ENCODE data around the gene TMEM203.
A peak's percentile ranks its signal among the peaks of the same experiment; 100 is the strongest.

TMEM203 gene

GRCh38 chr9:137179761-137180160 lies 25.7 kb downstream of the TMEM203 start:
- TF ChIP-seq CTCF (conservative IDR thresholded peaks at IDR 0.05) (no peak), ZFX (IDR thresholded peaks at IDR 0.05) (no peak)
- no peak overlapping the region for H3K27ac ChIP-seq

- no peak for TF ChIP-seq CTCF (conservative IDR thresholded peaks at IDR 0.05)
- TF ChIP-seq ZFX (IDR thresholded peaks at IDR 0.05) = no peak
- no peak overlapping the region; the same call in 1 of the 2 replicates for H3K27ac ChIP-seq
These were observed 26.4 kb downstream of the TMEM203 start for GRCh38 chr9:137178939-137179630.

GRCh38 chr9:137178201-137178938 lies 27.1 kb downstream of the TMEM203 start:
- peak overlapping the region; percentile 5; the same call in 1 of the 2 replicates for H3K27ac ChIP-seq

GRCh38 chr9:137176302-137177182 lies 28.9 kb downstream of the TMEM203 start:
- TF ChIP-seq CTCF (conservative IDR thresholded peaks at IDR 0.05) (peak; percentile 92), ZFX (IDR thresholded peaks at IDR 0.05) (no peak)

More at GRCh38 chr9:137178201-137178938, 27.1 kb downstream of the TMEM203 start:
- no peak for TF ChIP-seq CTCF (conservative IDR thresholded peaks at IDR 0.05)
- TF ChIP-seq ZFX (IDR thresholded peaks at IDR 0.05) = no peak

GRCh38 chr9:137175345-137175961 lies 30.0 kb downstream of the TMEM203 start:
- TF ChIP-seq CTCF (conservative IDR thresholded peaks at IDR 0.05) (no peak), ZFX (IDR thresholded peaks at IDR 0.05) (no peak)
- H3K27ac ChIP-seq = peak overlapping the region; percentile 100

More at GRCh38 chr9:137176302-137177182, 28.9 kb downstream of the TMEM203 start:
- peak overlapping the region; percentile 100 for H3K27ac ChIP-seq

- H3K27ac ChIP-seq = peak overlapping the region; percentile 100
These were observed 30.6 kb downstream of the TMEM203 start for GRCh38 chr9:137174722-137175293.

More at GRCh38 chr9:137174722-137175293, 30.6 kb downstream of the TMEM203 start:
- TF ChIP-seq ZFX (IDR thresholded peaks at IDR 0.05) (no peak), CTCF (conservative IDR thresholded peaks at IDR 0.05) (no peak)
